ENCODE measurements around the gene TMEM168.

DNA sequence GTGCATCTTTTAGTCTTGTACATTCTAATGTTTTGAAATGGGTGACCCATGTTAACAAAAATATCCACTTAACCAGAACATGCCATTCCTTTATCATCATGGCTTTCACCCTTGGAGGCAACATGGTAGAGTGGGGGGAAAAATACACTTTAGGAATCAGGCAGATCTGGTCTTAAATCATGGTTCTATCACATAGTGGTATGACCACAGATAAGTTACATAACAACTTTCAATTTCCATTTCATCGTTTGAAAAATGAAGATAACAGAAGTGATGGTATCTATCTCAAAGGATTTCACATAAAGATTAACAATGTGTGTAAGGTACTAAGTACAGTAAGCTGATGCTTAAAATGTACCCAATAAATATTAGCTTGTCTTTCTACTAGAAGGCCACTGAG, 19.0 kb downstream of the TMEM168 start:
- no peak for TF ChIP-seq FOXM1 (CRISPR knock-in tag; IDR thresholded peaks at IDR 0.05)
- TF ChIP-seq, protein P1, sequence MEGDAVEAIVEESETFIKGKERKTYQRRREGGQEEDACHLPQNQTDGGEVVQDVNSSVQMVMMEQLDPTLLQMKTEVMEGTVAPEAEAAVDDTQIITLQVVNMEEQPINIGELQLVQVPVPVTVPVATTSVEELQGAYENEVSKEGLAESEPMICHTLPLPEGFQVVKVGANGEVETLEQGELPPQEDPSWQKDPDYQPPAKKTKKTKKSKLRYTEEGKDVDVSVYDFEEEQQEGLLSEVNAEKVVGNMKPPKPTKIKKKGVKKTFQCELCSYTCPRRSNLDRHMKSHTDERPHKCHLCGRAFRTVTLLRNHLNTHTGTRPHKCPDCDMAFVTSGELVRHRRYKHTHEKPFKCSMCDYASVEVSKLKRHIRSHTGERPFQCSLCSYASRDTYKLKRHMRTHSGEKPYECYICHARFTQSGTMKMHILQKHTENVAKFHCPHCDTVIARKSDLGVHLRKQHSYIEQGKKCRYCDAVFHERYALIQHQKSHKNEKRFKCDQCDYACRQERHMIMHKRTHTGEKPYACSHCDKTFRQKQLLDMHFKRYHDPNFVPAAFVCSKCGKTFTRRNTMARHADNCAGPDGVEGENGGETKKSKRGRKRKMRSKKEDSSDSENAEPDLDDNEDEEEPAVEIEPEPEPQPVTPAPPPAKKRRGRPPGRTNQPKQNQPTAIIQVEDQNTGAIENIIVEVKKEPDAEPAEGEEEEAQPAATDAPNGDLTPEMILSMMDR (CRISPR knock-in tag; IDR thresholded peaks at IDR 0.05) = no peak
- TF ChIP-seq, protein P2, sequence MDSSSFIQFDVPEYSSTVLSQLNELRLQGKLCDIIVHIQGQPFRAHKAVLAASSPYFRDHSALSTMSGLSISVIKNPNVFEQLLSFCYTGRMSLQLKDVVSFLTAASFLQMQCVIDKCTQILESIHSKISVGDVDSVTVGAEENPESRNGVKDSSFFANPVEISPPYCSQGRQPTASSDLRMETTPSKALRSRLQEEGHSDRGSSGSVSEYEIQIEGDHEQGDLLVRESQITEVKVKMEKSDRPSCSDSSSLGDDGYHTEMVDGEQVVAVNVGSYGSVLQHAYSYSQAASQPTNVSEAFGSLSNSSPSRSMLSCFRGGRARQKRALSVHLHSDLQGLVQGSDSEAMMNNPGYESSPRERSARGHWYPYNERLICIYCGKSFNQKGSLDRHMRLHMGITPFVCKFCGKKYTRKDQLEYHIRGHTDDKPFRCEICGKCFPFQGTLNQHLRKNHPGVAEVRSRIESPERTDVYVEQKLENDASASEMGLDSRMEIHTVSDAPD (CRISPR knock-in tag; IDR thresholded peaks at IDR 0.05) = no peak
- TF ChIP-seq GZF1 (CRISPR knock-in tag; IDR thresholded peaks at IDR 0.05) = no peak
- TF ChIP-seq HOXD1 (CRISPR knock-in tag; IDR thresholded peaks at IDR 0.05) = no peak
- no peak for TF ChIP-seq ZNF790 (CRISPR knock-in tag; IDR thresholded peaks at IDR 0.05; ENCODE audit: borderline replicate concordance)
- no peak for TF ChIP-seq BHLHE40 (IDR thresholded peaks at IDR 0.05; ENCODE audit: low read length)
- no peak for TF ChIP-seq ZNF839 (CRISPR knock-in tag; IDR thresholded peaks at IDR 0.05; ENCODE audit: borderline replicate concordance)
